HG03045 (cell line): ENCODE measurements around the gene AHSP.
A peak's percentile ranks its signal among the peaks of the same experiment; 100 is the strongest.
"Not testable (repeated sequence)": the region's sequence is repeated elsewhere in the genome, so short reads cannot be mapped to it uniquely, and the experiment has no call there.

Source experiments
- ATAC-seq: cut with Tn5 transposase; IDR thresholded peaks from one replicate; pipeline ENCODE4 v1.9.1; 2021; ENCODE audit warnings: mild to moderate bottlenecking, moderate library complexity; ENCODE audit not compliant: unreplicated experiment

AHSP gene, protein sequence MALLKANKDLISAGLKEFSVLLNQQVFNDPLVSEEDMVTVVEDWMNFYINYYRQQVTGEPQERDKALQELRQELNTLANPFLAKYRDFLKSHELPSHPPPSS

DNA sequence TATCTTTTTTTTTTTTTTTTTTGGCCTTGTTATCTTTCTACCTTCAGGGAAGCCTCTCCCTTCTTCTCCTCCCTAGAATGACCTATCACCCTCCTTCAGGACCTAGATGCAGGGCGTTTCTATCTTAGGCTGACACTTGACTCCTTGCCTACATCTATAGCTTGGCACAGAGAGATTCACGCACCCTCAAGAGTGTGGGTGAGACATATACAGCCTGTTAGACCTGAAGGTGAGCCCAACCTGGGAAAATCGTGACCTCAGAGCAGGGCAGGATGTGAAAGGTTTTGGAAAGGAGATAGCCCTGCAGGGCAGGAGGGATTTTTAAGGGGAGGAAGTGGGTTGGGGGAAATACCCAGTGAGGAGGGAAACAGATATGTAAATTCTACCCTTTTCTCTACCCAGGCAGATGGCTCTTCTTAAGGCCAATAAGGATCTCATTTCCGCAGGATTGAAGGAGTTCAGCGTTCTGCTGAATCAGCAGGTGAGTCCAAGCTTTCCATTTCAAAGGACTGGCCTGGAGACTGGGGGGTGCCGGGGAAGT, at the start of gene AHSP:
AHSP (plus strand) TSS at position 167 of the 541 bp plus-strand sequence; CDS start at position 407, 240 bp downstream.
- ATAC-seq = no peak

DNA sequence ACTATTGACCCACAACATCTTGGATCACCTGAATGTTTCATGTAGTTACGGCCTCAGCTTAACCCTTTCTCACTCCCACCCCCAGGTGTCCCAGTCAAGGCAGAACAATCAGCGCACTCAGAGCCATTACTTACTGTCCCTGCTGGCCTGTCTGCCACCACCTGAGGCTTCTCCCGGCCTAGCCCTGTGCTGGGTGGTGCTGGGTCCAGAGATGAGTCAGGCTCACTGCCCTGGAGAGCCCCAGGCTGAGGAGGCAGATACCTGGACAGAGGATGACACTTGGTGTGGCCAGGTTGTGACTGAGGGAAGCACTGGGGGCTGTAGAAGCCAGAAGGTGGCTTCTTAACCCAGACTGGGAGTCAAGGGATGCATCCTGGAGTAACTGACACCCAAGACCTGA, 48.7 kb upstream of the AHSP start:
- no peak for ATAC-seq

DNA sequence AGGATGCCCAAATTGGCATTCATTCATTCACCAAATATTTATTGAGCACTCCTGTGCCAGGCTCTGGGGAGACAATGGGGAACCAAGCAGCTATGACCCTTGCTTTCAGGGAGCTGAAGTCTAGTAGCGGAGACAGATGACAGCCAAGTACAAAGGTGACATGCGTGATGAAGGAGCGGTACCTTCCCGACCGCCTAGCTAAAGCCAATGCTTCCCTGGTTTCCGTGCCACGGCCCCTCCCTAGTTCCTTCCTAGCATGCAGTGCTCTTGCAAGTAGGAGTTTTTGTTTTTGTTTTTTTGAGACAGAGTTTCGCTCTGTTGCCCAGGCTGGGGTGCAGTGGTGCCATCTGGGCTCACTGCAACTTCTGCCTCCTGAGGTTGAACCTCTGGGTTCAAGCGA, 47.9 kb upstream of the AHSP start:
- ATAC-seq = no peak

DNA sequence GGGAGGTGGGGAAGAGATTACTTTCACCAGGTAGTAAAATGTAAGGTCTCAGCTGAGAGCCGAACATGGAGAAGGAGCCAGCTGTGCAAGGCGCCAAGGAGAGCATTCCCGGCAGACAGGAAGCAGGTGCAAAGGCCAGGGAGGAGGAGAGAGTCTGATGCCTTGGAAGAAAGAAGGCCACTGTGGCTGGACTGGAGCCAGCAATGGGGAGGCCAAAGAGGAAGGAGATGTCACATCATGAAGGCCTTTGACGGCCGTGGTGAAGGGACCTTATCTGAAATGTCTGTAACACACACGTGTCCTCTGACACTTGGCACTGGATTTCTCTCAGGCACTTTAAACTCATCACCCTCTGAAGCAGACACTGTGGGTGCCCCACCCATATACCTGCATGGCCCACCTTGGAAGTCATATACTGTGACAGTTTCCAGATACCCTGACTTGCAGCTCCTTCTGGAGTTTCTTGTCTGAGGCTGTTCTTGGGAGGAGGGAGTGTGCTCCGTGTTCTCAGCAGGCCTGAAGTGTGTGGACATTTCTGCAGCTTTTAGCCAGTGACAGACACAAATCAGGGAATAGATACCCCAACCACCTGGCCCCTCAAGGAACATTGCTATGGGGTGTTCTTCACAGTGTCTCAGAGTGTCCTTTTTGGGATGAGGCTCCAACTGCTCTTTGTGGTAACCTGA, 46.7 kb upstream of the AHSP start:
- ATAC-seq = no peak

DNA sequence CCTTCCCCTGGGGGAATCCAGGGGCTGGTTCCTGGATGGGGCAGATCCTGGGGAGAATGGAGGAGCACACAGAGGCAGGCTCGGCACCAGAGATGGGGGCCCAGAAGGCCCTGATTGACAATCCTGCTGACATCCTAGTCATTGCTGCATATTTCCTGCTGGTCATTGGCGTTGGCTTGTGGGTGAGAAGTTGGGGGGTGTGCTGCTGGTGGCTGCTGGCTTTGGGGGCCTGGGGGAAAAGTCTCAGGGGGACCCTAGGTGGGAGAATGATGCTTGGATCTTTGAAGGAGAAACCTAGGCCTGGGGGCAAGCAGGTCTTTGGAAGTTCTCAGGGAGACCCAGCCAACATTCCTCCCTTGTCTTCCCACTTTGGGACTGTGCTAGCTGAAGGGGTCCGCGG, 44.6 kb upstream of the AHSP start, which contains the start of gene SLC5A2:
SLC5A2 (plus strand) TSS at position 43 of the 400 bp plus-strand sequence; CDS start at position 57, 14 bp downstream.
- no peak for ATAC-seq

DNA sequence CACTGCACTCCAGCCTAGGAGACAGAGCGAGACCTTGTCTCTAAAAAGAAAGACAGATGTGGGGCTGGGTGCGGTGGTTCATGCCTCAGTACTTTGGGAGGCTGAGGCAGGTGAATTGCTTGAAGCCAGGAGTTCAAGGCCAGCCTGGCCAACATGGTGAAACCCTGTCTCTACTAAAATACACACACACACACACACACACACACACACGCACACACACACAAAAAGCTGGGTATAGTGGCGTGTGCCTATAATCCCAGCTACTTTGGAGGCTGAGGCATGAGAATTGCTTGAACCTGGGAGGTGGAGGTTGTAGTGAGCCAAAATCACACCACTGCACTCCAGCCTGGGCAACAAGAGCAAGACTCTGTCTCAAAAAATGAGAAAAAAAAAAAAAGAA, 43.7 kb upstream of the AHSP start:
- not testable (repeated sequence) for ATAC-seq

DNA sequence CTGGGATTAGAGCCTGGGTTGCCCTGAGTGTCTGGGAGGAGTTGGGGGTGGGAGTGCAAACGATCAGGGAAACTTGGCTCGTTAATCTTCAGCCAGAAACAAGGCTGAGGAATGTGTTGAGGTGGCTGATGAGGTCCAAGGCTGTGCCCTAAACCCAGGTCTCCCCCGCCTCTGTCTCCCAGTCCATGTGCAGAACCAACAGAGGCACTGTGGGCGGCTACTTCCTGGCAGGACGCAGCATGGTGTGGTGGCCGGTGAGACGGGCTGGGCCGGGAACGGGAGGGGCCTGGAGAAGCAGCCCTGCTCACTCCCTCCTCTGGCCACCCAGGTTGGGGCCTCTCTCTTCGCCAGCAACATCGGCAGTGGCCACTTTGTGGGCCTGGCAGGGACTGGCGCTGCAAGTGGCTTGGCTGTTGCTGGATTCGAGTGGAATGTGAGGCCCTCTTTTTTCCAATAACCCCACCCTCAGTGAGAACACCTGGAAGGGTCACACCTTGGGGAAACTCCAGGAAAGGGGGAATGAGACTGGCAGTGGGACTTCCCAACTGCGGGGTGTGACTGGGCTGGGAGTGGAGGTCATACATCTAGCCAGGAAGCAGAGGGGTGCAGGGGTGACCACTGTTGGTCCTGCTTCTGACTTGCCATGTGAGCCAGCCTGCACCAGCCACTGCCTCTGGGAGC, 43.1 kb upstream of the AHSP start:
- no peak for ATAC-seq

DNA sequence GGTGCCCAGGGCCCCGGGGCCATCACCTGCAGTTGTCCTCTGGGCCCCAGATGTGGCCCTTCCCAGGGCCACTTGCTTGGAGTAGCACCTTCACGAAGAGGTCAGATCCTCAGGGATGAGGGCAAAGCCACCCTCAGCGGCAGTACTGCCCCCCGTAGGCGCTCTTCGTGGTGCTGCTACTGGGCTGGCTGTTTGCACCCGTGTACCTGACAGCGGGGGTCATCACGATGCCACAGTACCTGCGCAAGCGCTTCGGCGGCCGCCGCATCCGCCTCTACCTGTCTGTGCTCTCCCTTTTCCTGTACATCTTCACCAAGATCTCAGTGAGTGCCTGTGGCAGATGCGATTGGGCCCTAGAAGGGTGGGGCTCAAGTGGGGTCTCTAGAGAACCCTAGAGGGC, 42.1 kb upstream of the AHSP start:
- ATAC-seq = no peak

DNA sequence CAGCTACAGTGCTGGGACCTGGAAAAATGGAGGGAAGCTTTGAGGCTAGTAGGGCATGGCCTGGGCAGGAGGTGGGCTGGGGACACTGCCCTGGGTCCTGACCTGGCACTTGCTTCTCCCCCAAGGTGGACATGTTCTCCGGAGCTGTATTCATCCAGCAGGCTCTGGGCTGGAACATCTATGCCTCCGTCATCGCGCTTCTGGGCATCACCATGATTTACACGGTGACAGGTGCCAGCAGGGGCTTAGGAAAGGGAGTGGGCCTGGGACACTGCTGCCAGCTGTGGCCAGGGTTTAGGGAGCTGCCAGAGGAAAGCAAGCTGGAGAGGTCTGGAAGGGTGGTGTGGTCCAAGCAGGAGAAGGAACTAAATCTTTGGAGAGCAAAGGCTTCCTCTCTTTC, 41.7 kb upstream of the AHSP start:
- no peak for ATAC-seq

DNA sequence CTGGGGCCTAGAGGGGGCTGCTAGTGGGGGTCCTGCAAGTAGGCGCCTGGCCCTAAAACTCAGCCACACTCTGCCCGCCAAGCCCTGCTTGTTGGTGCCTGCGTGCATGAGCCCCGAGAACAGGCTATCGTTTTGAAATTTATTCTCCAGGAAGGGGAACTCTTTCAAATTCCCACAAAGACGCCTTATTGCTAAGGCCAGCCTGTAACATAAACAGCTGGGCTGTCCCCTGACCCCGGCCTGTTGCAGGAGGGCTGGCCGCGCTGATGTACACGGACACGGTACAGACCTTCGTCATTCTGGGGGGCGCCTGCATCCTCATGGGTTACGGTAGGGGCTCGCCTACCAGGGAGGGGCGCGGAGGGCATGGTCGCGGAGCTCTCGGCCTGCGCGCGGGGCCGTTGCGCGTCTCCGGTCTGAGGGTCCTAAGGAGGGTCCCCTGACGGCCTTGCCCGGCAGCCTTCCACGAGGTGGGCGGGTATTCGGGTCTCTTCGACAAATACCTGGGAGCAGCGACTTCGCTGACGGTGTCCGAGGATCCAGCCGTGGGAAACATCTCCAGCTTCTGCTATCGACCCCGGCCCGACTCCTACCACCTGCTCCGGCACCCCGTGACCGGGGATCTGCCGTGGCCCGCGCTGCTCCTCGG, 40.5 kb upstream of the AHSP start:
- no peak for ATAC-seq

DNA sequence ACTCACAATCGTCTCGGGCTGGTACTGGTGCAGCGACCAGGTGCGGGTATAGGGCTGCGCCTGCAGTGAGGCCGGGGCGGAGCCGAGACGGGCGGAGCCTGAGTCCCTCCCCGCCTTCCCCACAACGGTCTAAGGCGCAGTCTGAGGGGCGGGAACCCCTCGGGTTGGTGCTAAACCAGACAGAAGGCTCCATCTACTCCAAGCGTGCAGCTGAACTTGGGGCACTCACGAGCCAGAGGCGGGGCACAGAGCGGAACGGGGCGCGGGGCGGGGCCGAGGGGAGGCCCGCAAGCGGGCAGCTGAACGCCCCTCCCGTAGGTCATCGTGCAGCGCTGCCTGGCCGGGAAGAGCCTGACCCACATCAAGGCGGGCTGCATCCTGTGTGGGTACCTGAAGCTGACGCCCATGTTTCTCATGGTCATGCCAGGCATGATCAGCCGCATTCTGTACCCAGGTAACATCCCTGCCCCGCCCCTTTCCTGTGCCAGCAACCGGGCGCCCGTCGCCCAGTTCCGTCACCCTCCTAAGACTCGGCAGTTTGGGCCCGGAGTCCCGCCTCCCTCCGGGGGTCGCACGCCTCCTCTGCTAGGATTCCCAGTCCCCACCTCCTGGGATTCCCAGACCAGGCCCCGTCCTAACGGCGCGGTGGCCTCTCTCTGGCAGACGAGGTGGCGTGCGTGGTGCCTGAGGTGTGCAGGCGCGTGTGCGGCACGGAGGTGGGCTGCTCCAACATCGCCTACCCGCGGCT, 39.8 kb upstream of the AHSP start:
- ATAC-seq = peak; percentile 66

DNA sequence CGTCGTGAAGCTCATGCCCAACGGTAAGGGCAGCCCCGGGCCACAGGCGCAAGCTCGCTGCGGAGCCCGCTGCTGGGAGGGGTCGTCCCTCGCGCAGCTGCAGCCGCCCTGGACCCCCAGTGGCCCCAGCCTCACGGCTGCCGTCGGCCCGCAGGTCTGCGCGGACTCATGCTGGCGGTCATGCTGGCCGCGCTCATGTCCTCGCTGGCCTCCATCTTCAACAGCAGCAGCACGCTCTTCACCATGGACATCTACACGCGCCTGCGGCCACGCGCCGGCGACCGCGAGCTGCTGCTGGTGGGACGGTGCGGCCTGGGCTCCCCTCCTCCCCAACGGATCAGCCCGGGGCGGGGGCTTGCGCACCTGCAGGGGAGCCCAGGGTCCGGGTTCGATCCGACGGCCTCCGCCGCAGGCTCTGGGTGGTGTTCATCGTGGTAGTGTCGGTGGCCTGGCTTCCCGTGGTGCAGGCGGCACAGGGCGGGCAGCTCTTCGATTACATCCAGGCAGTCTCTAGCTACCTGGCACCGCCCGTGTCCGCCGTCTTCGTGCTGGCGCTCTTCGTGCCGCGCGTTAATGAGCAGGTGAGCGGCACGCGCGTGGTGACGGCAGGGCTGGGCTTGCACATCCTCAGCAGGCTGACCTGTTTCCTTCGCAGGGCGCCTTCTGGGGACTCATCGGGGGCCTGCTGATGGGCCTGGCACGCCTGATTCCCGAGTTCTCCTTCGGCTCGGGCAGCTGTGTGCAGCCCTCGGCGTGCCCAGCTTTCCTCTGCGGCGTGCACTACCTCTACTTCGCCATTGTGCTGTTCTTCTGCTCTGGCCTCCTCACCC, 39.0 kb upstream of the AHSP start:
- ATAC-seq = no peak

DNA sequence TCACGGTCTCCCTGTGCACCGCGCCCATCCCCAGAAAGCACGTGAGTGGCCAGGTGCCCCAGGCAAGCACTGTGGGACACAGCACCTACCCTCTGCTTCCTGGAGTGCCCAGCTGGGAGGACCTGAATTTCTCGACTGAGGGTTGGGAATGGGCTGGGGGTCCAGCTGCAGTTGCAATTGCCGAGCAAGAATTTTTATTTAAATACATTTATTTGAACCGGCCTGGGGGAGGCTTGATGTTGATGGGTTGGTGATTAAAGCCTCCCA, 38.5 kb upstream of the AHSP start:
- ATAC-seq = no peak

DNA sequence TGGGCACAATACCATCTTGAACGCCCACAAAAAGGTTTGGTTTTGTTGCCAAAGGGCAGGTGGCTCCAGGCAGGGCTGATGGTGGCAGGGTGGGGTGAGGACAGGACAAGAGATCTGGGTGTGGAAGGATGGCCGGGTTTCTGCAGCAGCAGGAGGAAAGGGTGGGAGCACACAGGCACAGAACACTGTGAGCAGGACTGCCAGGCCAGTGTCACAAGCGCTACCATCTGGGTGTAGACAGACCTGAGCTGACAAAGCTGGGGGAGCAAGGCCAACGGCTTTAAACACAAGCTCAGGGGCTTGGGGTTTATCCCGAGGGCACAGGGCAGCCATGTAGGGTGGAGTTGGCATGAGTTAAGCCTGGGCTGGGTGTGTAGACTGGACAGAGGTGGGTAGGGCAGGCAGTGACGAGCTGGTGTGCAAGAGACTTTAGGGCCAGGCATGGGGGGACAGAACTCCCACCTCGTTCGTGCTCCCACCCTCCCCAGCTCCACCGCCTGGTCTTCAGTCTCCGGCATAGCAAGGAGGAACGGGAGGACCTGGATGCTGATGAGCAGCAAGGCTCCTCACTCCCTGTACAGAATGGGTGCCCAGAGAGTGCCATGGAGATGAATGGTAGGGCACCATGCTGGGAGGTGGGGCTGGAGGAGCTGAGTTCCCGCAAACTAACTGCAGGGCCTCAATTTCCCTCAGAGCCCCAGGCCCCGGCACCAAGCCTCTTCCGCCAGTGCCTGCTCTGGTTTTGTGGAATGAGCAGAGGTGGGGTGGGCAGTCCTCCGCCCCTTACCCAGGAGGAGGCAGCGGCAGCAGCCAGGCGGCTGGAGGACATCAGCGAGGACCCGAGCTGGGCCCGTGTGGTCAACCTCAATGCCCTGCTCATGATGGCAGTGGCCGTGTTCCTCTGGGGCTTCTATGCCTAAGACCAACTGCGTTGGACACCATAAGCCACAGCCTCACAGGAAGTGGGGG, 37.8 kb upstream of the AHSP start:
- no peak for ATAC-seq

DNA sequence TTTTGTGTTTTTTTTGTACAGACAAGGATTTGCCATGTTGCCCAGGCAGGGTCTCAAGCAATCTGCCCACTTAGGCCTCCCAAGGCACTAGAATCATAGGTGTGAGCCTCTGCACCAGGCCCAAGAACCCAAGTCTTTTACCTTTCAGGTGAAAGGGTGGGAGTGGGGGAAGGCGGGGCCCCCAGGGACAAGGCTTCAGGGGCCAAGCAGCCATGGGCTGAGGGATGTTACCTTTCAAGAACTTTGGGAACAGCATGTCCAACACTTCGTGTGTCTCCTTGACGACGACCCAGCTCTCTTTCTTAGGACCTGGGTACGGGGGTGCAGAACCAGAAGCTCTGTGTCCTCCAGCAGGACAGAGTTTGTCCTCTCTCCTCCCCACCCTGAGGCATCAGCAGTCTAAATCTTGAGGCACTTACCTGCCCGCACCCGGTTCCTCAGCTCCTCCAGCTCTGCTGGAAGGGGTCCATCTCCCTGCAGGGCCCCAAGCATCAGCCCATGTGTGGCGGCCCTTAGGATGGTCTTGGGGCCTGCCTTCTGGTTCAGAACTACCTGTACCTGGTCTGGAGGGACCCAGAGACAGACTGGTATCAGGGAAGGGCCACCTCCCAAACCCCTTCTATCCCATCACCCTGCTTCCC, 35.8 kb upstream of the AHSP start:
- ATAC-seq = no peak

DNA sequence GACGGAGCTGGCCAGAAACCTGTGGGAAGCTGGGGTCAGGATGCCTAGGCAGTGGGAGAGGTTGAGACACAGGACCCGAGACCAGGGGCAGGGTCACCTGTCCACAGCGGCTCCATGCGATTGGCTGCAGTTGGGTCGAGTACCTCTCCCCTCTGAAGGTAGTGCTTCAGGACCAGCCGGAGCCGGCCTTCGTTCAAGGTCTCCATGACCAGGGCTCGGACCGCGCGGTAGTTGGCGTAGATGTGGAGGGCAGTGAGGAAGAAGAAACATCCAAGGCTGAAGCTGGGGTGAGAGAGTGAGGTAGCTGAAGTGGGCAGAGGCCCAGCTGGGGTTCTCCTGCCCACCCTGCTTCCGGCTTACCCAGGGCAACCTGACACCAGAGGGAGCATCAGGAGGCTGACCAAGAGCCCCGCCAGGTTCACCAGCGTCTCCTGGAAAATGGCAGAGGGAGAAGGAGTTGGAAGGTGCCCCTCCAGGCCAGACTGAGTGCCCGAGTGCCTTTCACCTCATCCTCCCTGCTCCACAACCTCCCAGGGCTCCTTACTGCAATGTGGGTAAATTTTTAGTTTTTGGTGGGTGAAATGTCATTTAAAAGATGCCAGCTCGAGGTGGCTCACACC, 34.1 kb upstream of the AHSP start:
- ATAC-seq = no peak

DNA sequence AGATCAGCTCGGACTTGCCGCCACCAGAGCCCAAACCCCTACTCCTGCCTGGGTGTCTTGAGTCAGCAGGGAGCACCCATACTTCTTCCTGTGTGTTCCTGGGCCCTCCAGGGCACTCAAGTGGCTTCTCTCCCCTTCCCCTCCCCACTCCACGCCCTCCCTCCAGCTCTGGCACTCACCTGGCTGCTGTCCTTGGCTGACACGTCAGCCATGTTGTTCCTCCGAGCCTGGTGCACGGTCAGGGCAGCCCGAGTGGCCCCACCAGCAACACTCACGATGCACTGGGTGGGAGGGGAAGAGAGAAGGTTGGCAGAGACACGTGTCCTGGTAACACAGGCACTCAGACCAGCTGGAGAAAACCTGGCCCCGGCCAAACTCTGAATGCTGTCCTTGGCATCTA, 31.0 kb upstream of the AHSP start:
- ATAC-seq = no peak

DNA sequence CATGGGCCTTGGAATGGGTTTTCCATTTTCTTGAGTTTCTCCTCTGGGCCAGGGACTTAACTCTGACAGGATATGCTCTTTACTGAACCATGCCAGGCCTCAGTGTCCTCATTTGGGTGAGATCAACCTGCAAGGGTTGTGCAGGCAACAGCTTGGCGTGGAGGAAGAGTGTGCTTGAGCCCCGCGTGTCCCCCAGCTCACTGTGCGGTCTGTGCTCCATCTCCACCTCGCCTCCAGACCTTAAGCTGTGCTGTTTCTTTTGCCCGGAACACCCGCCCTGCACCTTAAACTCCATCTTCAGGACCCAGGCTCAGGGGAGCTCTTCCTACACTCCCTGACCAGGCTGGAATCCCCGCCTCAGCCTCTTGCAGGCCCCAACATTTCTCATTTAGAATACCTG, 29.2 kb upstream of the AHSP start:
- ATAC-seq = no peak
